Fibroblast of peridontal ligament (primary cell): Measurements from ENCODE around the gene CADM2.

Experiments
- DNase-seq: peaks from one replicate; pipeline ENCODE4 v3.0.0-alpha.2; 2010; ENCODE audit errors: extremely low read depth

Gene CADM2

DNA sequence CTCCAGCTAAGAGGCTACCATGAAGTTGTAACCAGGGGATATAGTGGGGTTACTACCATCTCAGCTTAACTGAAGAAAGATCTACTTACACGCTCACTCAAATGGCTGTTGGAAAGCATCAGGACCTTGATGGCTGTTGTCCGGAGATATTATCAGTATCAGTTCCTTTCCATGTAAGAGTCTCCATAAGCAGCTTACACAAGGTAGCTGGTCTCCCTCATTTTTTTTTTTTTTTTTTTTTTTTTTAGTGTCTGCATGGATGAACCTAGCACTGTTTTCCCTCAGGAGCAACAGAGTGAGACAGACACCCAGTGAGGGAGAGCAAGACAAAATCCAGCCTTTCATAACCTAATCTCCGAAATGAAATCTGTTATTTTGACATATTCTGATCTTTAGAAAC is 230.9 kb downstream of the CADM2 start:
- no peak for DNase-seq

DNA sequence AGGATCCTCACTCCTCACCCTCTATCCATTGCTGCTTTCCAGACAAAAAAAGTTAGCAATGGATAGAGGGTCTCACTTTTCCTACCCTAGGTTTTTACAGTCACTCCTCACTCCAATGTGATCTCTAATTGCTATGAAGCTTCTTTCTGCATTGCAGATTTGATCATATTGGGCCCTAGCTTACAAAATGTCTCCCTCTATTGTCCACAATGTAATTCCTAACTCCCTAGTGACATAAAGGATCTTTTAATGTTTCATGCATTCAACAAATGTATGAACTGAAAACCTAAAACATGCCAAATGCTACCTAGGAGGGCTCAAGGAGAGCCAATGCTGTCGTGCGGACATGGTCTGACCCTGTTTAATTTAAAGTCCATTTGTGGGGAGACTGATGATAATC is 234.8 kb downstream of the CADM2 start:
- DNase-seq = no peak

DNA sequence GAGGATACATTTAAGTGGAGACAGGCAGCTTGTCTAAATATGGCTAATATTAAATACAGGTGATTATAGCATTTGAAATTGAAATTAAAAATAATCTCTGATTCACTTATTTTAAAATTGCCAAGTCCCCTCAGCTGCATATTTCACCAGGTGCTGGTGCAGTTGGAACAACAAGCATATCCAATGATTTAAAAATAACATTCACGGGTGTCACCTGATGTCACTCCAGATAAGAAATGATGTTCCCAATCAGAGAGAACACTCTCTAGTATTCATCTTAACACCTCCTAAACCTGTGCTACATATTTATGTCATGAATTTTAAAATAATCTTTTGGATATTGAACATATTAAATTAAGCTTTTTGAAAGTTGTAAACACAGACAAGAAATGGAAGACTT is 249.9 kb downstream of the CADM2 start:
- no peak for DNase-seq

DNA sequence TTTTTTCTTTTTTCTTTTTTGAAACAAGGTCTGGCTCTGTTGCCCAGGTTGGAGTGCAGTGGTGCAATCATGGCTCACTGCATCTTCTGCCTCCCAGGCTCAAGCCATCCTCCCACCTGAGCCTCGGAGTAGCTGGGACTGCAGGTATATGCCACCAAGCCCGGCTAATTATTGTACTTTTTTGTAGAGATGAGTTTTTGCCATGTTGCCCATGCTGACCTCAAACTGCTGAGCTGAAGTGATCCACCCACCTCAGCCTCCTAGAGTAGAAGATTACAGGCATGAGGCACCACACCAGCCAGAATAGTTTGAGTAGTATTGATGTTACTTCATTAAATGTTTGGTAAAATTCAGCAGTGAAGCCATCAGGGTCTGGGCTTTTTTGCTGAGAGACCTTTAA is 251.8 kb downstream of the CADM2 start:
- no peak for DNase-seq

- DNase-seq = no peak
Measured at GRCh38 chr3:85228966-85229365, 270.2 kb downstream of the CADM2 start.

DNA sequence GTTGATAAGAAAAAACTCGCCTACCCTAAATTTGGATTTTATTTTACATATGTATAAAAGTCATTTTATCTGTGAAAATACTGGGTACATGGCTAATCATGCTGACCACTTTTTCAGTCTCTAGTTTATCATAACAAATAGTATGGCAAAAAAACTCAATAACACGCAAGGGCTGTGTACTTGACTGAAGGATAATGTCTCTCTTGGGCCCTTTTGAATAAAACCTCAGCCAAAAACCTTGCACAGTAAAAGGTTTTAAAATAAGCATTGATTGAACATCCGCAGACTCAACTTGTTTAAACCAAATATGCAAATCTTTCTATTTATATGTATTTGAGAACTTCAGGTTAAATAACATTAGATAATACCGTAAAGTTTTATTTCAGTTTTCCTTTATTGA is 285.3 kb downstream of the CADM2 start:
- DNase-seq = no peak

- no peak for DNase-seq
Measured at GRCh38 chr3:85244519-85244918, 285.7 kb downstream of the CADM2 start.

GRCh38 chr3:85251766-85252165 is 293.0 kb downstream of the CADM2 start:
- DNase-seq = no peak

GRCh38 chr3:85252686-85253085 is 293.9 kb downstream of the CADM2 start:
- no peak for DNase-seq

DNA sequence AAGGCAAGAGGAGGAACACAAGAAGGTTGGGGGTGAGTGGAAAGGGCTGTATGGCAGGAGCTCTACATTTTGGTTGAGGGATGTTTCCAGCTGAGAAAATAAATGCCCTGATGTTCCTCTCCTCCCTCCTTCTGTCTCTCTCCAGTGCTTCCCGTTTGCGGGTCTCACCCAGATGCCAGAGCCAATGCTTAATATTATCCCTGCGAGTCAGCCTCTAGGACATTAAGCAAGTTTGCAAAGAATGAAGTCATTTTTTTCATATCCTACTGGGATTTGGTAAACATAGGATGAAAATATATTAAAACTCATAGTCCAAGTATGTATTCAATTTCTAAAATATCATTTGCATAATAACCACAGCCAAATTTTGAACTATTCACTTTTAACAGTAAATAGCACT is 295.9 kb downstream of the CADM2 start:
- no peak for DNase-seq

- DNase-seq = no peak
Measured at GRCh38 chr3:85255949-85256348, 297.2 kb downstream of the CADM2 start.

- DNase-seq = no peak
Measured at GRCh38 chr3:85258326-85258725, 299.5 kb downstream of the CADM2 start.

DNA sequence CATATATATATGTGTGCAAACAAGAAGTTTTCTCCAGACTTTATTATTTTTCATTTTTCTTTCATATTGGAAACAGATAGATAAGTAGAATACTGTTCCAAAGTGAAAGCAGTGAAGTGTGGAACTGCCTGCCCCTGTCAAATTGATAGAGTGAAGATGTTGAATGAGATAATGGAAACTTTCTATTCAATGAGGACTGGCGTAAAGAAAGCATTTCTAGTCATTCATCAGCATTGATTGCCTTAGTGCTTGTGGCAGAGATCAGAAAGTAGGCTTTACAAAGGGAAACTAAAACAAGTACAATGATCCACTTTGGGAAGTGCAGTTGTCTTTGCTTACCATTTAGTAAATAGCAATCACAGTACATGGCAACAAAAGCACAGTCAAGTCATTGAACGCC is 300.0 kb downstream of the CADM2 start:
- no peak for DNase-seq

- no peak for DNase-seq
Measured at GRCh38 chr3:85259748-85260147, 301.0 kb downstream of the CADM2 start.

DNA sequence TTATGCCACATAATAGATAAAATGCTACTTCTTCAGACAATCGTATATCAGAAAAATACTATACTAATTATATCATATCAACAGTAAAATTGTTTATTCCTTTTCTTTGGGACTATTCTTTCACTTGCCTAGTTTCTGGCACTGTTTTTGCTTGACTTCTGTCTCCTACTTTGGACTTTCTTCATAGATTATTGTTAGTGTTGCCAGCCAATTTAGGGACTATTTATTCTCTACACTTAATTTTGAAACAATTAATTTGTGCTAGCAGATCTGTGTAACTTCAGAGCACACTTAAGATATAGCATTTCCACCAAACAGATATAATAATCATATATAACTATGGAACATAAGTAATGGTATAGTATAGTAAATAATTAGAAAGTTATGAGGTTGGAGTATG is 305.6 kb downstream of the CADM2 start:
- DNase-seq = no peak

GRCh38 chr3:85270488-85270887 is 311.7 kb downstream of the CADM2 start:
- no peak for DNase-seq

- no peak for DNase-seq
Measured at GRCh38 chr3:85271911-85272310, 313.1 kb downstream of the CADM2 start.

- DNase-seq = no peak
Measured at GRCh38 chr3:85288257-85288656, 329.5 kb downstream of the CADM2 start.

- DNase-seq = no peak
Measured at GRCh38 chr3:85297291-85297690, 338.5 kb downstream of the CADM2 start.

DNA sequence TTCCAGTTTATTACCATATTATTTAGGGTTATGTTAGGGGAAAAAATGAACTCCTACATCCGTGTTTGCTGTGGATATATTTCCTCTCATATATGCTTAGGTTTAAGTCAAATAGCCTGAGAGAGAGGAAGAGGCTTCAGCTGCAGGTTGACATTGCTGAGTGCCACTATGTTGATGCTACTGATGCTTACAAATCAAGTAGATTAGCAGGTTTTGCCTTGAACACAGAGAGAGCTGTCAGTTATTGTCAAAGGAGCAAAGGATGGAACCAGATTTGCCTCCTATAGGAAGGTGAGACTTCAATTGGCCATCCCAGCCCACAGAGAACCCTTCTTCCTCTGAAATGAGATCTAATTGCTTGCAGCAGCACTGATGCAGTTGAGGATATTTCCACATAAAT is 339.2 kb downstream of the CADM2 start:
- no peak for DNase-seq

- DNase-seq = no peak
Measured at GRCh38 chr3:85303156-85303555, 344.4 kb downstream of the CADM2 start.

DNA sequence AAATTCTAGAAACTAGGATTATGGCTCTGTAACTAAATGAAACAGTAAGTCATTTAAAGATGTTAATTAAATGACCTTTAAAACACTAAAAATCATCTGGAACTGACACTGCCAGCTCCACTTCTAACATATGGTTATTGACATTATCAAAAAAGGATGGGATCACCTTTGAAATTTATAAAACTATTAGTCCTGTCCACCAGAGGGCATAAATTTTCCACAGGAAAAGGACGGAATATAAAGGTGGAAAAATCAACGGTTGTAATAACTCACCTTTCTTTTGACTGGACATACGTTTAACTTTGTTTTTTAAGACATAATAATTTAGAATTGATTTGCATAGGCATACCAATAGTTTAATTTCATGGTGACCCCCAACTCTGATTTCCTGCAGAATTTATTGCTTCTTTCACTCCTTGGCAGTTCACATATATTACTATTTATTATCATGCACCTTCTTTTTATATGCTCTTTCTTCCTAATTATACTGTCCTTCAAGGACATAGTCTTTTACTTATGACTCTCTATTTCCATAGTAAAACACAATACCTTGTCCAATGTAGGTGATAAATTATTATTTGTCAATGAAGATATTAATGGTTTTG is 345.7 kb downstream of the CADM2 start:
- no peak for DNase-seq

DNA sequence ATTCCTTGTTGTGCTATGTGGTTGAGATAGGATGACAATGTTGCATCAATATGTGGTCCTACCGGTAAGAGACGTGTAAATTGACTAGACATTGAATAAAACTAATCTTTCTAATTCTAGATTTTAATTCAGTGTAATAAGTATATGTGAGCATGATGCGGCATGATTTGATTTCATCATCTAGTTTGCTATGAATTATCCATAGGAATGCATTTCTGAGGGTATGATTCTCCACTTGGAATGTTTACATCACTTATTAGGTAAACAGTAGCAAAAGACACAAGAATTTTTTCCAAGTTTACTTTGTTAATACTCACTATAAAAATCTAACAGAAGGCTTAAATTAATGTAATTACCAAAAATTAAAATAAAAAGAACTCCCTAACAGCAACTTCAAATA is 353.5 kb downstream of the CADM2 start:
- no peak for DNase-seq

DNA sequence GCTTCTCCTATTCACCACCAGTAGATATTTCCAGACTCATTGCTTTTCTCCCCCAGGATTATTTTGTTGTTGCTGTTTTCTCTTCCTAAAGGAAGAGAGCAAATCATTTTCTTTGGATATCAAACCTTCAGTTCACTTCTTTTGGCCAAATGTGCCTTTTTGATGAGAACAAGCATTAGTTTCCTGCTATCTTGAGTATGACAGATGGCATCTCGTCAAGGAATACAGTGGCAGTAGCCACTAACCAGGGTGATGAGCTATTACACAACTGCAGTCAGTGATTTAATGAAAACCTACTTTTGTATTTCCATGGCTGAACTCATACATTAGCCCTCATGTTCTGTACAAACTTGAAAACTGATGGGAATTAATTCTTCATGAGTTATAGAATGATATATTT is 354.6 kb downstream of the CADM2 start:
- DNase-seq = no peak

DNA sequence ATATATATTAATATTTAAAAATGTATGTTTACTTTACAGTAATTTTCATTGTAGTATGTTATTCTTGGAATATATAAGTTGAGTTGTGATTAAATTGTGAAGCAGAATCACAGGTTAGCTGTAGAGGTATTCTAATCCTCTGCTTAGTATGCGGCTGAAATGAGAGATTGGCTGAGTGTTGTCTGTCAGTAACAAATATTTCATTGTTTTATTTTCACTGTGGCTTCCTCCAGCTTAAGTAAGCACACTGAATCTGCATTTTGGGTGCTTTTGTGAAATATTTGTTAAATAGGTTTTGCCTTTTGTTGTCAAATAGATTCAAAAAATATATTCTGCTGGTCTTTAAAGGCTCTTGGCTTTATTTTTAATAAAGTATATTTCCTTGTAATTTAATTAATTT is 357.5 kb downstream of the CADM2 start:
- no peak for DNase-seq
